Medulla oblongata (tissue), 1 donor: ENCODE results near the gene PSORS1C2.

Source experiments
- DNase-seq: peaks from one replicate; pipeline ENCODE4 v3.0.0-alpha.2; 2015; ENCODE audit errors: extremely low spot score

Gene PSORS1C2

DNA sequence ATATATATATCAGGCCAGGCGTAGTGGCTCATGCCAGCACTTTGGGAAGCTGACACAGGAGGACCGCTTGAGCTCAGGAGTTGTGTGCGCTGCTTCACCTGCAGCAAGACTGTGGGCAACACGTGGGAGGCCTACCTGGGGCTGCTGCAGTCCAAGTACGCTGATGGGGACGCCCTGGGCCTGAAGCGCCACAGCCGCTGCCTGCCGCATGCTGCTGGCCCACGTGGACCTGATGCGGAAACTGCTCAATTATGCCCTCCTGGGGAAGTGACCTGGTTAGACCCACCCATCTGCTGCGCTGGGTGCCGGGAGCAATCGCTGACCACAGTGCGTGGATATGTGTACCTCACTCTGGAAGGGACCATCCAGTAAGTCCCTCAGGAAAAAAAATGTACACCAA lies 1.8 kb upstream of the PSORS1C2 start:
- no peak for DNase-seq

DNA sequence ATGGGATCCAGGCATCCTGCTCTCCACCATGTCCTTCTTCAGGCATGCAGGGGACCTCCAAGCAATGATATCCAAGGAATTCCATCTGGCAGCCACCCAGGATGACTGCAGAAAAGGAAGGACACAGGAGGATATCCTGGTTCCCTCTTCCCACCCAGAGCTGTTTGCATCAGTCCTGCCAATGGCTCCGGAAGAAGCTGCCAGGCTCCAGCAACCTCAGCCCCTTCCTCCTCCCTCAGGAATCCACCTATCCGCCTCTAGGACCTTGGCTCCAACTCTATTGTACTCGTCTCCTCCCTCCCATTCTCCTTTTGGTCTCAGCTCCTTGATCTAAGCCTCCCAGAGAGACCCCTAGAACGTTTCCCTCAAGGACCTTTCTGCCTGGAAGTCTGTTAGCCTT lies 733 bp upstream of the PSORS1C2 start:
- DNase-seq, result no peak

DNA sequence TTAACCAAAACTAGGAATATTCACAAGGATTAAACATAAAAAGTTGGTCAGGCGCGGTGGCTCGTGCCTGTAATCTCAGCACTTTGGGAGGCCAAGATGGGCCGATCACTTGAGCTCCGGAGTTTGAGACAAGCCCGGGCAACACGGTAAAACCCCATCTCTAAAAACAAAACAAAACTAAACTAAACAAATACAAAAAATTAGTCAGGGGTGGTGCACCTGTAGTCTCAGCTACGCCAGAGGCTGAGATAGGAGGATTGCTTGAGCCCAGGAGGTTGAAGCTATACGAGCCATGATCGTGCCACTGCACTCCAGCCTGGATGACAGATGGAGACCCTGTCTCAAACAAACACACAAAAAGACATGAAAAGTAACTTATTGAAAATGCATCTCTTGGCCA lies 3.2 kb downstream of the PSORS1C2 start:
- DNase-seq, result no peak

DNA sequence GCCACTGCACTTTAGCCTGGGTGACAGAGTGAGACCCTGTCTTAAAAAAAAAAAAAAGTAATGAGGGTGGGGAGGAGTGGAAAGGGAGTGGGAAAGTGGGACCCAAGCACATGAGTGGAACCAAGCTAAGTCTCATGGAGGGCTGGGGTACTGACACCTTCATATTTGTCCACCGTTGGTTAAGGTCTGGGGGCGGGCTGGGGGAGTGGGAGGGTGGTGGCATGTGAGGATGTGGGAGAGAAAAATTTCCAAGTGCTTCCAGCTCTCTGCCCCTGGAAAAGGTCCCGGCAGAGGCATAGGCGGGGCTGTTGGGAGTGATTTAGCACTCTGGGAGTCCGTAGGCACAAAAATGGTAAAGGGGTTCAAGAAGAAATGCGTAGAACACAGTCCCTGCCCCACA lies 6.1 kb downstream of the PSORS1C2 start:
- DNase-seq, result no peak

DNA sequence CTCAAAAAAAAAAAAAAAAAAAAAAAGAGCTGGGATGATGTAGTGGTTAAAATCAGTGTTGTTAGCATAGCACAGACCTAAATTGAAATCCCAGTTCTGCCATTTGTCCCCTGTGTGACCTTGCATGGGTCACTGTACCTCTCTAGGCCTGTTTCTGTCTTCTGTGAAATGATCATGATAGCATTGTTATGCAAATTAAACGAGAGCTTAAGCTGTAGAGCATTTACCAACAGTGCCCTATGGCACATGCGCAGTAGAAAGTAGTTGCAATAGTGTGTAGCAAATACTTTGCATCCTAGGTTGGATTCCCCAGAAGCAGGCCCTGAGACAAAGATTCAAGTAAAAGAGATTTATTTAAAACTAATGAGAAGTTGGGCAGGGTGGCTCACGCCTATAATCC lies 7.3 kb downstream of the PSORS1C2 start:
- no peak for DNase-seq

DNA sequence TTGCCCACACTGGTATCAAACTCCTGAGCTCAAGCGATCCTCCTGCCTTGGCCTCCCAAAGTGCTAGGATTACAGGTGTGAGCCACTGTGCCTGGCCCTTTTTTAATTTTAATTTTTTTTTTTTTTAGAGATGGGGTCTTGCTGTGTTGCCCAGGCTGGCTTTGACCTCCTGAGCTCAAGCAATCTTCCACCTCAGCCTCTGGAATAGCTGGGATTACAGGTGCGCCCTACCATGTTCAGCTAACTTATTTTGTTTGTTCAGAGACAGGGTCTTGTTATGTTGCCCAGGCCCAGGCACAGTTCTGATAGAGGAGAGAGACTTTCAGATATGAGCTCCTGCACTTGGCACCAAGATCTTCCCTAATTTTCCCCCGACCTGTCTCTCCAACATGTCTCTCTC lies 8.1 kb downstream of the PSORS1C2 start:
- DNase-seq, result no peak

DNA sequence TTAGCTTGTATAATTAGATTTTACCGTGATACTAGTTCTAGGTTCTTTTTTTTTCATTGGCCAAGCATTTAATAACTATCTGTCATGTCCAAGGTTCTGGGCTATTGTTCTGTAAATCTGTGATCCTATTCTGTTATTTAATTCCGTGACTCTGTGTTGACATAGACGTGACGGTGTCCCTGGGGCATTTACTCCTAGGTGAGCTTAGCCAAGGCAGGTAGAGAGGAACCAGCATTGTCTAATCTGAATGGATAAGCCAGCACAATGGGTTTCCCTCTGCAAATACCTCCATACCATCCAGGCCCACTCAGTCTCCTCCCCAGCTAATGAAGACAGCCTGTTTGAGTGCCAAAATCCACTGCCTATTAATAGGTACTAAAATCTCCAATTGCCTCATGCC lies 9.7 kb downstream of the PSORS1C2 start:
- DNase-seq, result no peak

DNA sequence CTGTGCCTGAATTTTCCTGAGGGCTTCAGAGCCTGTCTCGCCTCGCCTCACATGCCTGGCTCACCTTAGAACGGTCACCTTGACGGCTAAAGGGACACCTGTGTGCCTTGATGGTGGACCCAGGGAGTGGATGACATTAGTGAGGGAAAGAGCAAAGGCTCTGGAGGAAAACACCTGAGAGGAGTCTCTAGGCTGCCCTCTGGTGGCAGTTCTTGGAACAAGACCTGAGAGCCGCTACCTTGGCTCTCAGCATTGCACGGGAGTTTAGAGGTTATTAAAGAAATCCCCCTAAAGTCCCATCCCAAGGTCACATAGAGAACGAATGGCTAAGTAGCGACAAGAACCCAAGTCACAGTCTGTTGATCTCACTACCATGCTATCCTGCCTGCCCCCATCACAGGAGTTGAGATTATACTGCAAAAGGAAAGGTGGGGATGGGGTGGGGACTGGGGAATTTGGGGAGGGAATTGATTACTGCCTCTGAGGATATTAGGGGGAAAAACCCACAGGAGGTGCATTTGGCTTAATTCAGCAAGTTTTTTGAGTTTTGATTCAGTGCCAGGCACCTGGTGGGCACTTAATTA lies 10.7 kb downstream of the PSORS1C2 start:
- DNase-seq, result peak; percentile 61

DNA sequence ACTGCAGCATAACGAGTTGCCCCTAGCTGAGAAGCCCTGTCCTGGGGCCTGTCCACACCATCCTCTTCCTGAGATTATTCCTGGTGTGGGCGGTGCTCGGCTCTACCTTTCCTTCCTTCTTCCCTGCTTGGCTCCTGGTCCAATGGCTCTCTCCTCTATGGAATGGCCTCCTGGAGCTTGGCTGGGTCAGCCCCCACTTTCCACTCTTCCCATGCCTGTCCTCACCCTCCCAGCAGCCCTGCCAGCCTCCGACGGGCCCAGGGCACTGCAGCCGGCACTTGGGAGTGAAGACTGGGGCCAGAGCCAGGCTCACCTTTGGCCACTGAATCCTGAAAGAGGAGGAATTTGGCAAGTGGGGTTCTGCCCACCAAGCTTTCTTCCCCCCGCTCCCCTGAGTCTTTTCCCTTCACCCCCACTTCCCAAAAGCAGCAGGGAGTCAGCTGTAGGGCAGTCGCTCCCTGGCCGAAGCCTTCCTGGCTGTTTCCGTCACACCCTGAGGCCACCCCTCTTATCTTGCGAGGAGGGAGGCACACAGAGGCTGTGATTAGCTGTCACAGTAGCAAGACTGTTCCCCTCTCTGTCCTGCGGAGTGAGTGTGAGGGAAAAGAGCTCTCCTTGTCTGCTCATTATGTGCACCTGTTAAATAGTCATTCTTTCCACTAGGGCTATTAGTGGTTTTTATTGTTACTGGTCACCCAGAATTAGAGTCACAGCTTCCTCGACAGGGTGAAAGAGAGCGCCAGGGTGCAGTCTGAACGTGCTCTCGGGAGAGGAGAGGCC lies 12.3 kb downstream of the PSORS1C2 start:
- no peak for DNase-seq

DNA sequence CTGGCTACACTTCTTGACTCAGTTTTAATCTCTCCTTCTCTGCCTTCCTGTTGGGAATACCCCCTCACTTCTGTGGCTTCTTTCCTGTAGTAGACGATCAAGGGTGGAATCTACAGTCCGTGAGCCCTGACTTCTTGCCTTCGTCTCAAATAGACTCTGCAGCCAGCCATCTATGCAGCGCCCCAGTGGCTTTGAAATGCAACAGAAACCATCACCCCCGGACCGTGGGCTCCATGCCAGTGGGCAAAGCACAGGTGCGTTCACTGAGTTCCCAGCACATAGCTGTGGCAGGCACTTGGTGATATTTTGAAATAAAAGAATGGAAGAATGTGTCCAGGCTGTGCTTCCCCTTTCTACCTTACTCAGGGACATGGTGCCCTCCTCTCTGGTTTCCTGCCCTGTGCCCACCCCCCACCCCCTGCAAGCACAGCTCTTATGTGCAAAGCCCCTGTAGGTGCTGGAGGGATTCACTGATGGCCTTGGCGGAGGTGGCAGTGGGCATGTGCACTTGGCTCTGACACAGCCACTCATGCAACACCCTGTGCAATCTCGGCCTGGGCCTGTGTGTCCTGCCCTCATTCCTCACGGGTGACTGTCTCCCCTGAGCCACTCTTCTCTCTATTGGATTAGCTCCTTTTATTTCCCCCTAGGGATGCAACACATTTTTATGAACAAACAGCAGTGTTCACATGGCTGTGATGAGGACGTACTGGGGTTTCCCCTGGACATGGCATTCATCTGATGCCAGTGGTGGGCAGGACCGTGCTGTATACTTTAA lies 13.1 kb downstream of the PSORS1C2 start:
- DNase-seq, result no peak

DNA sequence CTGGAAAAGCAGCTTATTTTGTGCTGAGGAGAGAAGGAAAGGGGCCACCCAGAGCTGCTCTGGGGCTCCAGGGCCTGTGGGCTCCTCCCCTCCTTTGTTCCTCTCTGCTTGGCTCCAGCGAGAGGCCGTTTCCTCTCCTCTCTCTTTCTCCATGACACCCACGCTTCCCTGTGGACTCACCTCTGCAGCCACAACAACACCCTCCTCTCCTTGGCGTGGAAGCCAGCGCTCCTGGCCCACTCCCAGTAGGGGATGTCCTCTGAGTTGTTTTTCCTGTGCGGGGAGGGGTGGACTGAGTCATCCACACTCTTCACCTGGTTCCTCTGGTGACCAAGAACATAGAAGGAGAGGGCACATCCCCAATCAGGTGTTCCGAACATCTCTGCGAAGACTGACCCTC lies 13.7 kb downstream of the PSORS1C2 start:
- DNase-seq, result no peak

DNA sequence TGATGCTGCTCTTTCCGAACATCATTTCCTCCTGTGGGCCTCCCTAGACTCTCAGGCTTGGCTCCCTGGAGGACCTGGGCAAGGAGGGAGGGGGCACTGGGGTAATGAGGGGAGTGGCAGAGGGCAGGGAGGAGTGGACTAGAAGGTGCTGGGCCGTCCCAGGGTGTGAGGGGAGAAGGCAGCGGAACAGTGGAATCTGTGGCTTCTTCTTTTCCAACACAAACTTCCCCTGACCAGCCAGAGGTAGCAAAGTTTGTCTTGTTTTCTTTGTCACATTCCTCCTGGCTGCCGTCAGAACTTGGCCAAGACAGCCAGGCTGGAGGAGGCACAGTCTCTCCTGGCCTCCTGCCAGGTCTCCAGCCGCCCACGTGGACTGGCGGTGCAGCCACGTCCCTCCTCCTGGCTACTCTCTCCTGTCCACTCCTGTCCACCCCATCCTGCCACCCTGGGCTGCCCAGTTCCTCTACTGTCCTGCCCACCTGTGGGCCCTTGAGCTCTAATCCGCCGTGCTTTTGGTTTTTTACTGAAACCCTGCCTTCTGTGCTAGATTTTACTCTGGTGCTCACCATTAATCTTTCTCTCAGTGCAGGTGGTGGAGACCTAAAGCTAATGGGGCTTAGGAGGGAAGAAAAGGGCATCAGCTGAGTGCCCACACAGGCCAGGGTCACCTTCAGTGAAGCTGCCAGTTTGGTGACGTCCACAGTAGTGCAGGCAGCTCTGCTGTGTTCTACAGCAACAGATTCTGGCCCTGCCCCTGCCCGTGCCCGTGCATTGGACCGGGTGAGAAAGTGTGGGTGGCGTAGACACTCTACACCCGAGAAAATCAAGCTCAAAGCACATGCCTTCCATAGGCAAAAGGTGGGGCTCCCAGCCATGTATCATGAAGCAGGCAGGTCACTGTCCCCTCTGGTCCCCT lies 15.8 kb downstream of the PSORS1C2 start:
- peak; percentile 61 for DNase-seq

DNA sequence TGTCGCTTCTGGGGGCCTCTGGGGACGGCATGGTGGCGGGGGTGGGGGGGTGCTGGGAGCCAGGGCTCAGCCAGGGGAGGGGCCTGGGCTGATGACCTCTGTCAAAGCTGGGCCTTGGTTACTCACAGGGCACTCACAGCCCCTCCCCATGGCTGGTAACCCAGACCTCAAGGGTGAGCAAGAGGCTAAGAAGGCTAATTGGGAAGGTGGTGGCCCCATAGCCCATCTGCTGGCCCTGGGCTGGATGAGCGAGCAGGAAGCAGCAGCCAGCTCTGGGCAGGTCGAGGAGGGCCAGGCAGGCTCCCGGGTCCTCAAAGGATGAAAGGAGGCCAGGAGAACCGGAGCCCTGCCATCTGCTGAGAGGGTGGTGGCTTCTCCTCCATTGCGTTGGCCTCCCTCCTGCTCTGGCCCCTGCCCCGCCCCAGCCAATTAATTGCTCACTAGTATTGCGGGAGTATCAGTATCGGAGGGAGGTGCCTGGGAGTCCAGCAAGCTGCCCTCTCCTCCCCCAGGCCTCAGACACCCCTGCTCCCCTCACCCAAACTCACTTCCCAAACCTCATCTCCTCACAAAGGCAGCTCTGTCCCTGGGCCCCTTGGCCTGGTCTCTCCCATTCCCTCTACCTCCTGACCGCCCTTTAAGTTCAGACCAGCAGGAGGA lies 17.6 kb downstream of the PSORS1C2 start:
- no peak for DNase-seq

DNA sequence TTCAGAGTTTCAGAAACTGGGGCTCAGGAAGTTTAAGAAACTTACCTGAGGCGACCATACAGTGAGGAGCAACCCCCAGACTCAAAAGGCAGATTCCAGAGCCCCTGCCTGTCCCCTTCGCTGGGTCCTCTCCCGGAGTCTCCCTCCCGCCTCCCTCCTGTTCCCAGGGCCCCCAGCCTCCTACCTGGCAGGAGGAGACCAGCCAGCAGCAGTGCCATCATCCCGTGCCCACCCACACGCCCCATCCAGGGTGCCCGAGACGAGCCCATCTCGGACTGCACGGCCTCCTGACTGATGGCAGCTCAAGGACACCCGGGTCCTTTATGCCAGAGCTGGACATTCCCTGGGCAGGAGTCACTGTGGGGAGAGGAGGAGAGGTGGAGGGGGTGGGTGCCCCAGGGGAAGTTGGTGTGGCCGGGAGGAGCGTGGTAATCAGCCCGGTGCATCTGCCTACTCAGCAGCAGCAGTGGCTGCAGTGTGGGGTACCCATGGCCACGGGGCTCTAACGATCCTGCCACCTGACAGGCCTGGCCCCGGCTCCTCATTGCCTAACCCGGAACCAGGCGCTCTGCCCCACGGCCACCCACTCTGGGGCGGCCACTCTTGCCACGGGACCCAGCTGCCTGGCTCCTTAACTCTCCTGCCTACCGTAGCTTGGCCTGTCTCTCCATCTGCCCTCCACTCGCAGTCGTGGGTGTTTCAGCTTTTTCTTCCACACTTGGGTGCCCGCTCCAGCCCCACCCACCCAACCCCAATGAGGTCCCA lies 18.5 kb downstream of the PSORS1C2 start, which contains the start of gene CDSN:
TSS of gene CDSN (minus strand) at position 296 of the 765 bp plus-strand sequence. CDS start at position 269, 27 bp downstream.
- no peak for DNase-seq

DNA sequence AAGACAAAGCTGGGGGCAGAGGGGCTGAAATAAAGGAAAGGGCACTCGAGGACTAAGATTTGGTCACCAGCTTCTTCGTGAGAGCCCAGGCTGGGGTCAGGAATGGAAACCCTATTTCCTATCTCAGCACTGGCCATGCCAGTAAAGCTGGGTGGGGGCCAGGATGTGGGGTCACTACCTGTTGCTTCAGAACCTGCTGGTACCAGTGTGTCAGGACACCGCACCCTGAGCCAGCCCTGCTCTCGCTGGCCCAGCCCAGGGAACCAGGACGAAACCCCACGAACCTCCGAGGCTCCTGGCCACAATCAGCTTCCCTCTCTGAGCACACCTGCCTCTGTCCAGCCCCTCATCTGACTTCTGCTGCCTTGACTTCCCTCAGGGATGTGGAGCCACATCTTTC lies 20.7 kb downstream of the PSORS1C2 start:
- no peak for DNase-seq

DNA sequence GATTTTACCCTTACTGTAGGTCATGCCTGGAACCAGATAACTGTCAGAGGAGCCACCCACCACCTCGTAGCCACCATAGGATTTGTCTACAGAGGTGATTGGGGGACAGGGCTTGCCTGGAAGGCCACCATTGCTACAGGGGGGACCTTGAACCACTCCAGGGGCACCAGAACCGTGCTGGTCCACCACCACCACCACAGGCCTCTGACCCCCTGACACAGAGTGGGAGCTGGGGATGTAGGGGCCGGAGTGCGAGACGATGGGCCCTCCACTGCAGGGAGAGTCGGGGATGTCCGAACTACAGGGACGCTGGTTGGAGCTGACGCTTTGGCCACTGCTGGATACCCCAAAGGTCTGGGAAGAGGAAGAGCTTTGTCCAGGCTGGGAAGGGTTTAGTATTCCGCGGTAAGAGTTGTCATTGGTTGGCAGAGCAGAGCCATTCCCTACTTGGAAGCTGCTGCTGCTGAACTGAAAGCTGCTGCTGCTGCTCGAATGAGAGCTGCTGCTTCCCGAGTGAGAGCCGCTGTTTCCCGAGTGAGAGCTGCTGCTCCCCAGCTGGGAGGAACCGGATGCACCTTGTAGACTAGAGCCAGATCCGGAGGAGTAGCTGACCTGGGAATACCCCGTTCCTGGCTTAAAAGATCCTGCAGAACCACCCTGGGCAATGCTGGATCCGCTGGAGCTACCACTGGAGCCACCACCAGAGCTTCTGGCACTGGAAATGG lies 22.0 kb downstream of the PSORS1C2 start:
- peak; percentile 20 for DNase-seq

DNA sequence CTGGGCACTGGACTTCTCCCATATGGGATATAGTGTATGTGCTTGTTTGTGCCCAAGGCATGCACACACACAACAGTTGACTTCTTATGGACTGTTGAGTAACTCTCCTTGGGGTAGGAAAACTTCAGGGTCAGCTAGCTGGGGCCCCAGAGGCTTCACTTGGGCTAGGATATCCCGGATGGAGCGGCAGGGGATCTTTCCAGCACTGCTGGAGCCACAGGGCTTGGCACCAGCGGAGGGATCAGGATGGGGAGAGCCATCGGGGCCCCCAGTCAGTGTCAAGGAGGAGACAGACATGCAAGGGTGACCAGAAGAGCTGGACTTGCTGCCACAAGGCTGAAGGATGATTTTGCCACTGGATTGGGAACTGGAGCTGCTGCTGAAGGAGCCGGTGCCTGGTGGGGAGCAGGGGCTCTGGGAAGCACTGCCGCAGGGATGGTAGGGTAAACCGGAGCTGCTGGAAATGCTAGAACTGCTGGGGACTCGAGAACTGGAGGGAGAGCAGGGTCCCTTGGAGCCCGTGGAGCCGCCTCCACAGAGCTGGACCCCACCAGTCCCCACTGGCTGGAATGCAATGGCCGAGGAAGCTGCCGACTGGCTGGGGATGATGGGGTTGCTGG lies 22.8 kb downstream of the PSORS1C2 start:
- DNase-seq, result no peak

DNA sequence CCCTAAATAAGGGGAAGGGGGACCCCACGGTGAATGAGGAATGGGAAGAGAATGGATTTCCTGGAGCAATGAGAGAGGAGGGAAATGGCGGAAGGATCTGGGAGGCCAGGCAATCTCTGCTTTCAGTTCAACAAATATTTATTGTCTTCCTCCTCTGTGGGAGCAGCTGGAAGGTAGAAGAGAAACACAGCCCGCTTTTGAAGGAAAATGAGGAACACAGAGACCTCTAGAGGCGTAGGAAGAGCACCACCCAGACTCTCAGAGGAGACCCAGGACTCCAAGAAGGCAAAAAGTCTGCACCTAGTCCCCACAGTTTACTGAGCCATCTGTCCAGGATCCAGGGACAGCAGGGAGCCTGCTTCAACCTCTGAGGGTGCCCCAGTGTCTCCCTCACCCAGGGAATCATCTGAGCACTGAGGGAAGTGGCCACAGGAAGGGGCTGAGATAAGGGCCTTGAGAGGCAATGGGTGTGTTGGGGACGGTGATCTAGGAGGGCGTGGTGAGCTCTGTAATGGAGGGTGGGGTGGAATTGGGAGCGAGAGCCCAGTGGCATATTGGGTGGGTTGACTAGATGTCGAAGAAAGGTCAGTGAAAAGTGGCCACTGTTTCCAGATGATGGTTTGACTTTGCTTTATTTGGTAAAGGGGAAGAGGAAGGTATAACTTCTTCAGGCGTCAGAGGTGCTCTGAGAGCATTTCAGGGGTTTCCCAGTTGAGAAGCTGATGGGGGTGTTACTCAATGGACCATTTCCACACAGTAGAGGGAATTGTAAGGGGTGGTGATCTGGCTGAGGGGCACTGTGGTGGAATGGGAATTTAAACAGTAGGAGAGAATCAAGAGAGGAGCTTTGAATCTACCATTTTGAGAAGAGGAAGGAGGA lies 23.7 kb downstream of the PSORS1C2 start:
- peak; percentile 71 for DNase-seq
